Liver (tissue), 9 donors: Measurements from ENCODE around the gene CRYZL1. TPM values are rescaled to one million over a fixed set of nuclear protein-coding genes. Genes with fewer than 3 reads are reported as not detected.

Experiments
- DNase-seq: peaks from one replicate; pipeline ENCODE4 v3.0.0-alpha.2; 2017; ENCODE audit warnings: low spot score
- H3K27ac ChIP-seq, 2 donors: one replicate each; pipeline ENCODE4 v1.7.0; 2013; ENCODE audit warnings: inconsistent platforms in 2 of 2, low read length in 2 of 2, control low read depth in 1 of 2, low read depth in 1 of 2, mild to moderate bottlenecking in 1 of 2
- H3K27me3 ChIP-seq, 4 donors: one replicate each; pipeline versions ENCODE4 v1.6.1 to v1.7.0; 2013; ENCODE audit warnings: low read length in 3 of 4, inconsistent platforms in 1 of 4, mild to moderate bottlenecking in 1 of 4, moderate library complexity in 1 of 4; ENCODE audit not compliant: control insufficient read depth in 4 of 4, insufficient read depth in 4 of 4
- H3K36me3 ChIP-seq, 4 donors: one replicate each; pipeline versions ENCODE4 v1.6.1 to v1.7.0; 2013; ENCODE audit warnings: low read length in 3 of 4, mild to moderate bottlenecking in 3 of 4, low read depth in 1 of 4, moderate library complexity in 1 of 4; ENCODE audit not compliant: control insufficient read depth in 4 of 4, insufficient read depth in 3 of 4
- H3K4me1 ChIP-seq, 4 donors: one replicate each; pipeline versions ENCODE4 v1.6.1 to v1.7.0; 2013; ENCODE audit warnings: low read length in 3 of 4, mild to moderate bottlenecking in 3 of 4, moderate library complexity in 1 of 4; ENCODE audit not compliant: control insufficient read depth in 4 of 4, insufficient read depth in 4 of 4
- H3K4me3 ChIP-seq, 3 donors: one replicate each; pipeline versions ENCODE4 v1.6.1 to v1.7.0; 2013; ENCODE audit warnings: low read length in 3 of 3, control low read depth in 1 of 3, low read depth in 1 of 3, mild to moderate bottlenecking in 1 of 3
- H3K9ac ChIP-seq, 2 donors: one replicate each; pipeline ENCODE4 v1.7.0; 2013; ENCODE audit warnings: low read length in 2 of 2, mild to moderate bottlenecking in 2 of 2, moderate library complexity in 2 of 2, control low read depth in 1 of 2, low read depth in 1 of 2
- H3K9me3 ChIP-seq, 4 donors: one replicate each; pipeline versions ENCODE4 v1.6.1 to v1.7.0; 2013; ENCODE audit warnings: low read length in 3 of 4; ENCODE audit not compliant: control insufficient read depth in 4 of 4
- CTCF ChIP-seq: fragments of 150-350 bp; IDR thresholded peaks from 2 replicates; pipeline ENCODE4 v1.5.1; 2017; ENCODE audit warnings: improper control_type of control experiment, low read depth, low read length; ENCODE audit not compliant: missing input control
- EGR1 ChIP-seq, 2 donors: IDR thresholded peaks; 2 replicates each; pipeline ENCODE4 v1.6.1; 2016 to 2018; ENCODE audit warnings: antibody characterized with exemption in 2 of 2, low read depth in 2 of 2
- FOXA1 ChIP-seq: IDR thresholded peaks from 2 replicates; pipeline ENCODE4 v1.6.1; 2016; ENCODE audit warnings: antibody characterized with exemption
- FOXA2 ChIP-seq: IDR thresholded peaks from 2 replicates; pipeline ENCODE4 v1.6.1; 2016; ENCODE audit warnings: antibody characterized with exemption
- JUND ChIP-seq, 2 donors: IDR thresholded peaks; 2 replicates each; pipeline ENCODE4 v1.6.1; 2016; ENCODE audit warnings: antibody characterized with exemption in 2 of 2
- NR2F2 ChIP-seq: IDR thresholded peaks from 2 replicates; pipeline ENCODE4 v1.6.1; 2016; ENCODE audit warnings: antibody characterized with exemption
- RAD21 ChIP-seq, 2 donors: IDR thresholded peaks; 2 replicates each; pipeline ENCODE4 v1.6.1; 2016; ENCODE audit warnings: antibody characterized with exemption in 2 of 2, mild to moderate bottlenecking in 2 of 2
- RXRA ChIP-seq, 2 donors: IDR thresholded peaks; 2 replicates each; pipeline ENCODE4 v1.6.1; 2017 to 2018; ENCODE audit warnings: antibody characterized with exemption in 2 of 2, mild to moderate bottlenecking in 1 of 2
- SP1 ChIP-seq: IDR thresholded peaks from 2 replicates; pipeline ENCODE4 v1.6.1; 2018; ENCODE audit warnings: antibody characterized with exemption, mild to moderate bottlenecking
- WGBS: extraction: QIAGEN DNeasy Blood & Tissue Kit; methylation state at CpG from one replicate; pipeline ENCODE4 v1.1.7; 2013; 5-methylcytosine and 5-hydroxymethylcytosine counted together
- polyA plus RNA-seq, 2 donors: library from polyadenylated mRNA; stranded (reverse) in 1 of 2; unstranded in 1 of 2; fragments of 200-250 nt in 1 of 2; fragments of >200 nt in 1 of 2; fragmentation: Nextera tagmentation in 1 of 2; extraction: Ambion mirVana in 1 of 2; gene quantifications; one replicate each; pipeline versions ENCODE4 v1.2.1 to v1.2.3, GENCODE V29; 2013 to 2015
- total RNA-seq, 2 donors: library from RNA; depleted of rRNA; stranded (reverse); fragments of >200 nt; gene quantifications; one replicate each; pipeline ENCODE4 v1.2.3, GENCODE V29; 2014
- TF ChIP-seq, protein P1 (sequence below): IDR thresholded peaks from 2 replicates; pipeline ENCODE4 v1.6.1; 2016; ENCODE audit warnings: antibody characterized with exemption
- TF ChIP-seq, protein P2 (sequence below): IDR thresholded peaks from 2 replicates; pipeline ENCODE4 v1.6.1; 2016; ENCODE audit warnings: antibody characterized with exemption, mild to moderate bottlenecking
- donor health status: healthy.
- donor health status: healthy.
- donor health status: healthy.
- donor health status: healthy.
- donor health status: healthy.

The CRYZL1 gene
- total and polyA plus RNA-seq, 4 donors = 6.8 to 18.1 (median 11.5) TPM

DNA sequence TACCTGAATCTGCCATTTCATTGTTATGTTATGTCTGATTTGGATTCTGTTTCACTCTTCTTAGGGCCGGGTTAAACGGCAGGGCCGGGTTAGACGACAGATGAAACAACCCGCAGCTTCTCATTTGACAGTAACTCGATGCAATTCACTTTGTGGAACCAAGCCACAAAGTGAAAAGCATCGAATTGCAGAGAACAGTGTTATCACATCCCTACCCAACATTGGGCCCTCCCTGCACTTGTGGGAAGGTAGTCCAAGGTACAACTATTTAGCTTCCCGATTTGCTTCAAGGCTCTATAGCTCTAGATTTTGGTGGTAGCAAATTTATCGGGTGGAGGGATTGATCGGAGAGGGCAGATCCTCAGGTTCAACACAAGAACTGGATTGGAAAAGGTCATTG, 81.7 kb downstream of the CRYZL1 start:
- Histone ChIP-seq H3K9me3 (no peaks in the 10 kb centered on the region), H3K27ac (no peak overlapping the region), H3K27me3 (no peaks in the 10 kb centered on the region), H3K9ac (no peak overlapping the region), H3K4me3 (no peak overlapping the region), H3K4me1 (peaks cover 0 to 4% (median 0%) of the 10 kb centered on the region in 4 donors), H3K36me3 (peaks cover 14 to 57% (median 50%) of the 10 kb centered on the region in 4 donors)
- TF ChIP-seq RAD21 (IDR thresholded peaks at IDR 0.05) = no peak
- no peak for TF ChIP-seq SP1
- TF ChIP-seq, protein P1, sequence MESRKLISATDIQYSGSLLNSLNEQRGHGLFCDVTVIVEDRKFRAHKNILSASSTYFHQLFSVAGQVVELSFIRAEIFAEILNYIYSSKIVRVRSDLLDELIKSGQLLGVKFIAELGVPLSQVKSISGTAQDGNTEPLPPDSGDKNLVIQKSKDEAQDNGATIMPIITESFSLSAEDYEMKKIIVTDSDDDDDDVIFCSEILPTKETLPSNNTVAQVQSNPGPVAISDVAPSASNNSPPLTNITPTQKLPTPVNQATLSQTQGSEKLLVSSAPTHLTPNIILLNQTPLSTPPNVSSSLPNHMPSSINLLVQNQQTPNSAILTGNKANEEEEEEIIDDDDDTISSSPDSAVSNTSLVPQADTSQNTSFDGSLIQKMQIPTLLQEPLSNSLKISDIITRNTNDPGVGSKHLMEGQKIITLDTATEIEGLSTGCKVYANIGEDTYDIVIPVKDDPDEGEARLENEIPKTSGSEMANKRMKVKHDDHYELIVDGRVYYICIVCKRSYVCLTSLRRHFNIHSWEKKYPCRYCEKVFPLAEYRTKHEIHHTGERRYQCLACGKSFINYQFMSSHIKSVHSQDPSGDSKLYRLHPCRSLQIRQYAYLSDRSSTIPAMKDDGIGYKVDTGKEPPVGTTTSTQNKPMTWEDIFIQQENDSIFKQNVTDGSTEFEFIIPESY = no peak
- TF ChIP-seq RXRA (IDR thresholded peaks at IDR 0.05) = no peak
- TF ChIP-seq, protein P2, sequence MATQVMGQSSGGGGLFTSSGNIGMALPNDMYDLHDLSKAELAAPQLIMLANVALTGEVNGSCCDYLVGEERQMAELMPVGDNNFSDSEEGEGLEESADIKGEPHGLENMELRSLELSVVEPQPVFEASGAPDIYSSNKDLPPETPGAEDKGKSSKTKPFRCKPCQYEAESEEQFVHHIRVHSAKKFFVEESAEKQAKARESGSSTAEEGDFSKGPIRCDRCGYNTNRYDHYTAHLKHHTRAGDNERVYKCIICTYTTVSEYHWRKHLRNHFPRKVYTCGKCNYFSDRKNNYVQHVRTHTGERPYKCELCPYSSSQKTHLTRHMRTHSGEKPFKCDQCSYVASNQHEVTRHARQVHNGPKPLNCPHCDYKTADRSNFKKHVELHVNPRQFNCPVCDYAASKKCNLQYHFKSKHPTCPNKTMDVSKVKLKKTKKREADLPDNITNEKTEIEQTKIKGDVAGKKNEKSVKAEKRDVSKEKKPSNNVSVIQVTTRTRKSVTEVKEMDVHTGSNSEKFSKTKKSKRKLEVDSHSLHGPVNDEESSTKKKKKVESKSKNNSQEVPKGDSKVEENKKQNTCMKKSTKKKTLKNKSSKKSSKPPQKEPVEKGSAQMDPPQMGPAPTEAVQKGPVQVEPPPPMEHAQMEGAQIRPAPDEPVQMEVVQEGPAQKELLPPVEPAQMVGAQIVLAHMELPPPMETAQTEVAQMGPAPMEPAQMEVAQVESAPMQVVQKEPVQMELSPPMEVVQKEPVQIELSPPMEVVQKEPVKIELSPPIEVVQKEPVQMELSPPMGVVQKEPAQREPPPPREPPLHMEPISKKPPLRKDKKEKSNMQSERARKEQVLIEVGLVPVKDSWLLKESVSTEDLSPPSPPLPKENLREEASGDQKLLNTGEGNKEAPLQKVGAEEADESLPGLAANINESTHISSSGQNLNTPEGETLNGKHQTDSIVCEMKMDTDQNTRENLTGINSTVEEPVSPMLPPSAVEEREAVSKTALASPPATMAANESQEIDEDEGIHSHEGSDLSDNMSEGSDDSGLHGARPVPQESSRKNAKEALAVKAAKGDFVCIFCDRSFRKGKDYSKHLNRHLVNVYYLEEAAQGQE = no peak
- no peak for DNase-seq
- WGBS = 92% methylated on average over 10 of the region's 10 CpGs

GRCh38 chr21:33558777-33559421, 82.6 kb downstream of the CRYZL1 start:
- H3K27me3 ChIP-seq = no peaks in the 10 kb centered on the region
- peaks cover 0 to 4% (median 0%) of the 10 kb centered on the region in 4 donors for H3K4me1 ChIP-seq
- H3K27ac ChIP-seq = no peak overlapping the region
- TF ChIP-seq EGR1 (IDR thresholded peaks at IDR 0.05; ENCODE audit: low read depth in 2 of 2) = no peak
- TF ChIP-seq JUND (IDR thresholded peaks at IDR 0.05) = no peak
- TF ChIP-seq FOXA2 = no peak
- no peak for TF ChIP-seq NR2F2
- TF ChIP-seq FOXA1 = no peak
- no peak for TF ChIP-seq CTCF
- DNase-seq = no peak
- peaks cover 14 to 65% (median 56%) of the 10 kb centered on the region in 4 donors for H3K36me3 ChIP-seq
- no peaks in the 10 kb centered on the region for H3K9me3 ChIP-seq
- H3K9ac ChIP-seq = no peak overlapping the region
- 70% methylated on average over 4 of the region's 4 CpGs for WGBS
- no peak overlapping the region for H3K4me3 ChIP-seq
